ENCODE measurements around the gene NPTXR.

- TF ChIP-seq CTCF (conservative IDR thresholded peaks at IDR 0.05; ENCODE audit: low read depth, low read length) (no peak), EZH2 (IDR thresholded peaks at IDR 0.05; ENCODE audit: borderline replicate concordance, low read depth, low read length, poor library complexity, severe bottlenecking) (no peak)
Observed at GRCh38 chr22:38864361-38865191, 20.7 kb upstream of the NPTXR start.
